NCI-H2171 treated with DMSO at 0.1 percent for 48 hours (cell line): Measurements from ENCODE around the gene PAGE2.
"Not testable (repeated sequence)": the region's sequence is repeated elsewhere in the genome, so short reads cannot be mapped to it uniquely, and the experiment has no call there.

Experiments used
- DNase-seq: peaks from one replicate; lab custom pipeline; 2025; lab: John Stamatoyannopoulos, UW

The PAGE2 gene

DNA sequence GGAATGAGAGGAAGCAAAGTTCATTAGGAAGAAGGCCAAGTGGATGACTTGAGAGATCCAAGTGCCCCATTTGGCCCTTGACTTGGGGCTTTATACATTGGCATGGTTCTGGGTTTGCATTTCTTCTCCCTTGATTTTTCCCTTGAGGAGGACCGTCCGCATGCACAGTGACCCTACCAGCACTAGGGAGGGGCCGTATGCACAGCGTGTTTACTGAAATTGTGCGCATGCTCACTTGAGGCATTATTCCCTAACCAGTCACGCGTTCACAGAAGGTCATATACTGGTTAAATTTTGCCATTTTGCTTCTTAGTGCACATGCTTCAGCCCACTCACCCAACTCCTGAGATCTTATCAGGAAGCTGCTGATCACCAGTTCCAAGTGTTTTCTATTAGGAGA, 35.1 kb downstream of the PAGE2 start:
- no peak for DNase-seq

DNA sequence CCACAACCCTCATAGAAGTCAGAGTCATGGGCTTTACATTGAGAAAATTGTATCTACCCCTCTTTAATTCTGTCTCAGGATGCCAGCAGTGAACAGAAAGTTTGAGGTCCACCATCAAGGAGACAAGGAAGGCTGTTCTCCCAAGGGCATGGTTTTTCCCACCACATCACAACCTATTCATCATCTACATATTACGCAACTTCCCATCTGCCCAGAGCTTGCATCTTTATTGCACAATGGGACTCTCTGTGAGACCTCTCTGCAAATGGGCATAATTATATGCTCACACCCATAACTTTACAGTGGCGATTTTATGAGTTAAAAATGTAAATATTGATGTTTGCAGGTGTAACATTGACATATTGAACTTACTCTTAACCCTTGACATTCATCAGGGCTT, 38.9 kb downstream of the PAGE2 start:
- no peak for DNase-seq

DNA sequence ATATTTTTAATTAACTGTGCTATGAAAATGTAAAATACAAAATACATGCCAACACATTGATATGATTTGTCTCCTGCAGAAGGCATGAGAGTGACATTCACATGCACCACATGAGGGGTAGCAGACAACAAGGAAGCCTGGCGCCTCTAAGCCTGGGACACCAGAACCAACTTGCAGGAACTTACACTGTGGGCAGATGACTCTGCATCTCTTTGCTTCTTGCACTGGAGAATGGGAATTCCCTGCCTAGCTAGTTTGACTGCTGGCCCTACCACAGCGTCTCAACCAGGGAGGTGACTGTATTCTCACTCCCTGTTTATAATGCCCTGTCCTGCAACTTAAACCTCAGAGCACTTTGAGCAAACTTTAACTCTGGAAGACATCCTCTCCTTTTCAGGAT, 40.5 kb downstream of the PAGE2 start:
- no peak for DNase-seq

DNA sequence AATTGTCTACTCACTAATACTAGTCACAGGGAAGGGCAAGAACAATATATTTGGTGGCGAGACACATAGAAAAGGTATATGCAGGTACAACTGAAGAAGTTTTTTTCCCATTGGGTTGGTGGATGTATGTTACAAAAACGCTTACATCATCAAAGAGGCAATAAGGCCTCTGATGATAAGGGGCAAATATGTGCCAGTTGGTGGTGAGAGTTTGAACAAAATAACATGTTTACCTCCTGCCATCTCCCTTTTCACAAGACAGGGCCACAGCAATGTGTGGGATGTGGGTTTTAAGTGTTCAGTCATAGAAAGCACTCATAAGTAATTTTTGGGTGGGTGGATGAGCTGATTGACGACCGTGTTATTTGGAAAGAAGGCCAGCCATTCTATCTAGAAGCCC, 41.7 kb downstream of the PAGE2 start:
- DNase-seq = no peak

- DNase-seq = no peak
Observed at GRCh38 chrX:55132416-55132815, 43.6 kb downstream of the PAGE2 start.

- DNase-seq = no peak
Observed at GRCh38 chrX:55135171-55135570, 46.4 kb downstream of the PAGE2 start.

GRCh38 chrX:55140800-55141199, 52.0 kb downstream of the PAGE2 start:
- not testable (repeated sequence) for DNase-seq
